Mononuclear cell (primary cell): Measurements from ENCODE around the gene EXOSC9. TPM values are rescaled to one million over a fixed set of nuclear protein-coding genes. Genes with fewer than 3 reads are reported as not detected.

ENCODE experiments used
- H3K27me3 ChIP-seq: 2 replicates; pipeline ENCODE4 v1.6.0; 2011; ENCODE audit warnings: low read length, control low read depth; ENCODE audit not compliant: insufficient read depth
- H3K4me1 ChIP-seq: 2 replicates; pipeline ENCODE4 v1.5.1; 2011; ENCODE audit warnings: mild to moderate bottlenecking, low read length, control low read depth; ENCODE audit not compliant: insufficient read depth
- H3K4me3 ChIP-seq: 2 replicates; pipeline ENCODE4 v1.5.1; 2011; ENCODE audit warnings: mild to moderate bottlenecking, low read length, moderate library complexity
- H3K9me3 ChIP-seq: 2 replicates; pipeline ENCODE4 v1.5.1; 2011; ENCODE audit warnings: low read depth, mild to moderate bottlenecking, control low read depth, low read length
- total RNA-seq: library from RNA; depleted of rRNA; stranded (reverse); fragments of >200 nt; gene quantifications from one replicate; pipeline ENCODE4 v1.2.3, GENCODE V29; 2012

The EXOSC9 gene
- total RNA-seq, 1 donor, result 81.5 TPM

DNA sequence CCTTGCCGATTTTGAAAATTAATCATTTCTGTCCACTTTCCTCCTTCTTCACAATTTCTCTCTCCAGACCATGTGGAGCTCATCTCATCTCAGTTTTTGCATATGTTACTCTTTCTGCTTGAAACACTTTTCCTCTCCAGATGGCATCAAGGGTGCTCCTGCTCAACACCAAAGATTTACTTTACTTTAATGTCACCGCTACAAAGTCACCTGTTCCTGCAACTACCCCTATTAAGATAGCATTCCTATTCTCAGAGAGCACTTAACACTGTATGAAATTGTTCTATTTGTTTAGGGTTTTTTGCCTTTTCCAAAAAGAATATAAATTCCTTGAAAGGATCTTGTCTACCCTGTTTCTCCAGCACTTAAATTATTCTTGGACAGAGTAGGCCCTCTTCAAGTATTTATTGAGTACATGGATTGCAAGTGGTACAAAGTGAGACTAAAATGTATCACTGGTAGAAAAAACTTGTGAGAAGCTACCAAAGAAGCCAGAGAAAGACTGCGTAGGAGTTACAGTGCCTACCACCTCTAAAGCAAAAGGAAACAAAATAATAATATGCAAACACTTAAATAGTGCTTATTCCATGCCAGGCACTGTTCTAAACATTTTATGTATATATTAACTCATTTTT, 1.1 kb upstream of the EXOSC9 start:
- Histone ChIP-seq H3K4me3 (no peak overlapping the region), H3K27me3 (no peaks in the 10 kb centered on the region), H3K4me1 (peaks cover 14% of the 10 kb centered on the region), H3K9me3 (no peaks in the 10 kb centered on the region)

DNA sequence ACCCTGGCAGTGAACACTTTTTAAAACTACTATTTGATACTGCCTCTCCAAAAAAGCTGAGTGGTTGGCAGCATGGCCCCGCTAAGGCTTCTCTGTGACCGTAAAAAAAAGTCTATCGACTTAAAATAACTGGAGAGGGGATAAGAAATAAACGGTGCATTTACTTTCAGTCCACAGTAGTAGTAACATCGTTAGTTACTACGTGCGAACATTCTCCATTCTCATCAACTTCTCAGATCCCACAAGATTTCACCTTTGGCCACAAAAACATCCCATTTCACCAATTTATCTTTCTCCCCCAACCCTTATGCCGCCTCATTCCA, 524 bp upstream of the EXOSC9 start:
- Histone ChIP-seq H3K4me1 (peaks cover 14% of the 10 kb centered on the region), H3K9me3 (no peaks in the 10 kb centered on the region), H3K27me3 (no peaks in the 10 kb centered on the region), H3K4me3 (peak overlapping the region; percentile 89)

DNA sequence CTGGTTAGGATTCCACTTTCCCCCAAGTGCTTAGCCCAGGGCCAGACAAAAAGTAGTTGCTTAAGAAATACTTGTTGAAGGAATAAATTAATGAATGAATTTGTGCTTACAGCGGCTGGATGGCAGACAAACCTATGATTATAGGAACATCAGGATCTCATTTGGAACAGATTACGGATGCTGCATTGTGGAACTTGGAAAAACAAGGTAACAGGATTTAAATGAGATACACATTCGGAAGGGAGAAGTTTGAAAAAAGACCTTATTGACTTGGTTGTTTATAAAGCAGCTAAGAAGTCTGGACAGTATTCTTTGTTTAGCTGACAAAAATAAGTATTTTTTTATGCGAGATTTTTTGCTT, 572 bp downstream of the EXOSC9 start:
- no peaks in the 10 kb centered on the region for H3K27me3 ChIP-seq
- H3K4me3 ChIP-seq, result peak overlapping the region; percentile 89
- H3K9me3 ChIP-seq, result no peaks in the 10 kb centered on the region
- H3K4me1 ChIP-seq, result peaks cover 14% of the 10 kb centered on the region

DNA sequence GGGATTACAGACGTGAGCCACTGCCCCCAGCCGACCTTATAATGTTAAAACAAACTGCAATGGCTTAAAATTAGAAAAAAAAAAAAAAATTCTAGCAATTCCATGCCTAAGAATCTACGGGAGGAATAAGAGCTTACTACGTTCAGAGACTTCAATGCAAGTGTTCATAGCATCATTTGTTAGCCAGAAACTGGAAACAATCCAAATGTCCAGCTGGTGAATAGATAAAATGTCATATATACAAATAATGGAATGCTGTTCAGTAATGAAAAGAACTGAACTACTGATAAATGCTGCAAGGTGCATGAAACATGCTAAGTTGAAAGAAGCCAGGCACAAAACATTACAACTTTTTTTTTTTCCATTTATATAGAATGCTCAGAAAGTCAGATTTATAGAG, 5.3 kb downstream of the EXOSC9 start:
- H3K9me3 ChIP-seq, result no peaks in the 10 kb centered on the region
- no peak overlapping the region for H3K4me3 ChIP-seq
- H3K27me3 ChIP-seq, result no peaks in the 10 kb centered on the region
- peaks cover 6% of the 10 kb centered on the region for H3K4me1 ChIP-seq

DNA sequence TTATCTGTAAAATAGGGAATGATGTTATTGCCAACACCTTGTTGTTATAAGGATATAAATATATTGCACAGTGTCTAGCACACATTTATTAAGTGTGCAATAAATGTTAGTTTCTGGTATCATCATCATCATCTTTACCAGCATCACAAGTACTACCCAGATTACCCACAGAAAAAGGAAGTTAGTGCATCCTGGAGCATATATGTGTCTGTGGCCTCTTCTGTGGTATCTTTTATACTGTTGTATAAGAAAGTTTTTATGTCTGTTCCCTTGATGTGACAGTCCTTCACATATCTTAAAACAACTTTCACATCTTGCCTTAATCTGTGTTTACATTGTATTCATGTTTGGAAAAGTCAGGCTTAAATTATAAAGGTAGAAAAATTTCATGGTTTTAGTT, 10.0 kb downstream of the EXOSC9 start:
- Histone ChIP-seq H3K4me3 (no peak overlapping the region), H3K9me3 (no peaks in the 10 kb centered on the region), H3K4me1 (no peaks in the 10 kb centered on the region), H3K27me3 (no peaks in the 10 kb centered on the region)

DNA sequence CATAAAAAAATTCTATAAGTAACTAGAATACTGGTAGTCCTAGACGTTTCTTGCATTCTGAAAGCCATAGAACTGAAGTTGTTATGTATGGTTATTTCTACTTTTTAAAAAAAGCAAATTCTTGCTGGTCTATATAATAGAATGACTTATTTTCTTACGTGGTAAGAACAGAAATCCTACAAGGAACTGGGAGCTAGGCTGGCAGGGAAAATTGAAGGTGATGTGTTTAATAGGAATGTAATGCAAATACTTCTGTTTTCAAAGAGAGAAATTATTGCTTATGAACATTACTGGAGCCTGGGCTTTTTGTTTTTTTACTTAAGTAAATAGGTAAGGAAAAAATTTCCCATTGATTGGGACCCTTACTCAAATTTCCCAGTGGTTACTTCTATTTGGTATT, 13.6 kb downstream of the EXOSC9 start:
- H3K27me3 ChIP-seq, result no peaks in the 10 kb centered on the region
- H3K4me3 ChIP-seq, result no peak overlapping the region
- no peaks in the 10 kb centered on the region for H3K9me3 ChIP-seq
- no peaks in the 10 kb centered on the region for H3K4me1 ChIP-seq

DNA sequence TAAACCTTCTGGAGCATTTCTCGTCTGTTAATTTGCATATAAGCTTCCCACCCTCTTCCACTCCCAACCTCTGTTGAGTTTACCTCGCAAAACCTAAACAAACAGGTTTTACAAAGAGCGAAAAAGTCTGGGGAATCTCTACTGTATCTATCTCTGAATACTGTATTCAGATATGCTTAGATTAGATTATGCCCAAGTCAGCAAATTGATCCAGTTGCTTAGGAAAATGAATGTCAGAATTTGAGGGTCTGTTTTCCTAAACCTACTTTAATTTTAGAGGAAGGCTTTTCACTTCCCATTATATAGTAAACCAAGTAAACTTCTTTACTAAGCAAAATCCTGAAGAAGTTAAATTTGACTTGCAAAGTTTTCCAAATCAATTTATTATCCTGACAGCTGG, 15.9 kb downstream of the EXOSC9 start:
- no peaks in the 10 kb centered on the region for H3K9me3 ChIP-seq
- no peaks in the 10 kb centered on the region for H3K27me3 ChIP-seq
- H3K4me1 ChIP-seq, result no peaks in the 10 kb centered on the region
- no peak overlapping the region for H3K4me3 ChIP-seq

DNA sequence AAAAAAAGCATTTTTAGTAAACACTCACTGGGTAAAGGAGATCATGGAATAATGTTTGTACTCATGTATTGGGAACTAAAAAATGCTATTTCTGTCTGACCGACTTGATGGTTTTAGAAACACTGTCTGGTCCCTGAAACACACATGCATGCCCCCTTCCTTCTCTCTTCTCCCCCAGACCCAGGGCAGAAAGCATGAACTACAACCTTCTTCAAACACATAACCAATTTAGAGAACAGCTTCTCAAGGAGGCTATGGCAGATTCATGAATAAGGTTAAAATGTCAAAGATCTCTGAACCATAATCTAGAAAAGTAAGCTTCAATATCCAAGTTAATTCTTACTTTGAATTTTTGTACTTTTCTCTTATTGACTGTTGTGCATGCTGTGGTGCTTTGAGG, 16.6 kb downstream of the EXOSC9 start:
- H3K4me3 ChIP-seq, result no peak overlapping the region
- H3K4me1 ChIP-seq, result peaks cover 5% of the 10 kb centered on the region
- H3K27me3 ChIP-seq, result no peaks in the 10 kb centered on the region
- H3K9me3 ChIP-seq, result no peaks in the 10 kb centered on the region

DNA sequence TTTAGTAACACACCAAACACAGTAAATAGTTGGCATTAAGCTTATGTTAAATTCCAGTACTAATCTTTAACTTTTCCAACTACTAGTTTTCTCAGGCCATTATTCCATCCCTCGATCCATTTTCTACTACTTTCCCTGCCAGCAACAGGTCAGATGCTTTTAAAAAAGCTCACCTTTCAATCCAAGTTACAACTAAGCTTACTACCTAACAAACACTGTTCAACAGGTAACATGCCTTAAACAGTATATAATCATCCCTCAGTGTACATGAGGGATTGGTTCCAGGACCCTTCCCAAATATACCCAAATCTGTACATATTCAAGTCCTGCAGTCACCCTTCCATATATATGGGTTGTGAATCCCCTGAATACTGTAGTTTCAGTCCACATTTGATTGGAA, 17.1 kb downstream of the EXOSC9 start:
- H3K27me3 ChIP-seq, result no peaks in the 10 kb centered on the region
- peaks cover 10% of the 10 kb centered on the region for H3K4me1 ChIP-seq
- H3K4me3 ChIP-seq, result no peak overlapping the region
- H3K9me3 ChIP-seq, result no peaks in the 10 kb centered on the region

DNA sequence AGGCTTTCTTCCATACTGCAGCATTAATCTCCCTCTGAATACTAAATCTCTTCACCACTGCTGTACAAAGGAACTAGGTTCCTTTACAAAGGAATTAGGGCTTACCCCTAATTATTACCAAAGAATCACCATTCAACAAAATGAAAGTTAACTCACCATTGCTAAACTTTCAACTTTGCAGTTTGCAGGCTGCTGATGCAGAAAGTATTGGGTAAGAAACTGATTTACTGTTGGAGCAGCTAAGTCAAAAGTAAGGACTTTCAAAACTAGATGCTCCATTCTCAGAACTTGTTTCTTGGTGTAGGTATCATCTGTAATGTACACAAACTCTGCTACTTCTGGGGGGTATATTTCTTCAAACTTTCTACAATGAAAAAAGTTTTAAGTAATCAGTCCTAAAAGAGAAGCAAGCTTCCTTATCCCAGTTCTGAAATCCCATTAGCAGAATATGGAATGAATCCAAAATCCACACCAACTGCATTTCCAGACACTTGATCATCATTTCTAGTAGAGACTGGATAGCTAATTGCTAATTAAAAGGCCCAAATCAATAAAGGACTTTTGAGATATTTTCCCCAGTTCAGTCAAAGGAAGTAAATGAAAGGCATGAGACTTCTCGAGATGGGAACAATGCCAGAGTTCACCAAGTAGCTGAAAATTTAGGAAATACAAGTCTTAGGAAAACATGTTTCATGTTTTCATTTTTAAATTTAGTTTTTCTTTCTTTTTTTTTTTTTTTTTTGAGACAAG, 18.3 kb downstream of the EXOSC9 start:
- H3K4me1 ChIP-seq, result peaks cover 12% of the 10 kb centered on the region
- H3K27me3 ChIP-seq, result no peaks in the 10 kb centered on the region
- no peak overlapping the region for H3K4me3 ChIP-seq
- no peaks in the 10 kb centered on the region for H3K9me3 ChIP-seq

DNA sequence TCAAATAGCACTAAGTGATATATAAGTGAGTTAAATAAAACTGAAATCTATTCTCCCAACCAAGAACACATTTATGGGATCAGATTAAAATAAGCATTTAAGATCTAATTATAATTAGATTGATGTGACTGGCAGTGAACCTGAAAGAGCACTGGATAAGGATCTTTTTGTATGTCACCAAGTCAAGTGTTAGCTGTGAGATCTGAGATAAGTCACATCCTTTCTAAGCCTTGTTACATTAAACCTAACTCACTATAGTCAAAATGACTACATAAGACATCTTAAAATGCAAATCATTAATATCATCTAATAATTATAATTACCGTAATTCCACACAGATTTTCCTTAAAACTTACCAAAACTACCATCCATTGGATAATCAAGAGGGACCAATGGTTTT, 20.9 kb downstream of the EXOSC9 start:
- H3K4me1 ChIP-seq, result peaks cover 12% of the 10 kb centered on the region
- H3K9me3 ChIP-seq, result no peaks in the 10 kb centered on the region
- H3K27me3 ChIP-seq, result no peaks in the 10 kb centered on the region
- no peak overlapping the region for H3K4me3 ChIP-seq

DNA sequence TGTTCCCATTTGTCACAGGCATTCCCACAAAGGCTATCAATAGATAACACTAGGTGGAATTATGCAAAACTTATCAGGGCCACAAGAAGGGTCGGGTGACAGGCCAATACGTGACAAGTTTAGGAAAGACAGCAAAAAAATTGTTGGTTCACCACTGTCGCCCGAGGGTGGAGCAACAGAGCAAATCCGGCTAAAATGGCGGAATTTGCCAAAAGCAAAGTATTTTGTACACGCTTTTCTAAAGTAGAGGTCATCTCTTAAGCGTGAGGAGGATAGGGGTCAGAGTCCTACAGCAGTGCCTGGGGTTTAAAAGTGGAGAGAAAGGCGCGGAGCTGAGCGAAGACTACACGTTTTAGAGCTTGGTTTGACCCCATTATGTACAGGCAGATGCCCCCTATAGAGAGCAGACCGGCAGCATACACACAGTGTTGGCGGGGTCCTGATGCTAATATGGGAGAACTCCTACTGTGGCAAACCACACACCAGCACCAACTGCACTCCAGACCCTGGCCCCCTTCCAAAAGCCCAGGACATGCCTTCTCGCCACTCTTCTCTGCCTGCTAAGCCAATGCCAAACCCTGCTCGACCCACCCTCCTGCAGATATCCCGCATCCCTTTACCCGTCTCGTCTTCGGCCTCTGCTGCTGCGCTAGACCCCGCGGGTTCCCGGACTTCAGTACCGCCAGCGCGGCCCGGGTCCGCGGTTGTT, 21.8 kb downstream of the EXOSC9 start:
- H3K27me3 ChIP-seq, result no peaks in the 10 kb centered on the region
- peaks cover 12% of the 10 kb centered on the region for H3K4me1 ChIP-seq
- no peaks in the 10 kb centered on the region for H3K9me3 ChIP-seq
- peak overlapping the region; percentile 64 for H3K4me3 ChIP-seq

DNA sequence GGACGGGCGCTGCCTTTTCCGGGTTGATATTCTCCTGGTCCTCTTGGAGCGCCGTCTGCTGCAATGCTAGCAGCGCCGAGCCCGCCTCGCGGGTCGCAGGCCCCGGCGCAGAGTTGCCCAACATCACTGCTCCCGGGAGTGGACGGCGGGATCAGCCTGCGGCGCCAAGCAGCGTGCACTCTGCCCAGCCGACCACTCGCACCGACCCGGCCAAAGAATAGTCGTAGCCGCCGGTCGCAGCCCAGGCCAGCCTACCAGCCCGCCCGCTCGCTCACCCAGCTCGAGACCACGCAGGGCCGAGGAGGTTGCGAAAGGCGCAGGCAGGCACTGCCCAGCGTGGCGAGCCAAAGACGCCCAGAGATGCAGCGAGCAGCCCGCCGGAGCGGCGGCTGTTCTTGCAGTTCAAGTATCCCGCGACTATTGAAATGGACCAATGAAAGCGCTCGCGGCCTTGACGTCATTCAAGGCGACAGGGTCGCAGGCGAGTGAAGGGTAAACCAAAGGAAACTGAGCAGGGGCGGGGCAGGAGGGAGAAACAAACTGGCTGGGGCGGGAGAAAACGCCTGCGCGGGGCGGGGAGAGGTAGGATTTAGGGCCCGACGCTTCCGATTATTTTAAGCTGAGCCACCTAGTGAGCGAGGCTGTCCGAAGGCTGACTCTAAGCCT, 22.5 kb downstream of the EXOSC9 start, which contains the start of gene CCNA2:
Gene CCNA2, minus strand, starts transcription at position 379 of the 666 bp plus-strand sequence. Its CDS starts 255 bp downstream, at position 124.
- H3K4me1 ChIP-seq, result peaks cover 12% of the 10 kb centered on the region
- H3K9me3 ChIP-seq, result no peaks in the 10 kb centered on the region
- H3K4me3 ChIP-seq, result peak within 1 kb of the TSS; percentile 64
- no peaks in the 10 kb centered on the region for H3K27me3 ChIP-seq

DNA sequence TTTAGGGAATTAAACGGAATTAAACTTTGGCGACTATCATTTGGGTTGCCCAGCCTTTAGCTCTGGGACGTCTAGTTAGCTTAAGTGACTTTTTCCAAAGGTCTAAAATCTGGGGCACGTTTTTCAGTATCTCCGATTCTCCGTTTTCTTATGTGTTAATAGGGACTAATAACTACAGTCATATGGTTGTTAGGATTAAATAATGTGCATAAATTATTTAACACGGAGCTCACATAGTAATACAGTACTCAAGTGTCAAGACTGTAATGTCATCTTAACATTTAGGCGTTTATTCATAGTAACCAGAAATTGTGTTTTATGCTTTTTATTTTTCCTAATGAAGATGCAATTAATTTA, 23.0 kb downstream of the EXOSC9 start:
- no peaks in the 10 kb centered on the region for H3K27me3 ChIP-seq
- no peaks in the 10 kb centered on the region for H3K9me3 ChIP-seq
- peak overlapping the region; percentile 64 for H3K4me3 ChIP-seq
- H3K4me1 ChIP-seq, result peaks cover 12% of the 10 kb centered on the region

DNA sequence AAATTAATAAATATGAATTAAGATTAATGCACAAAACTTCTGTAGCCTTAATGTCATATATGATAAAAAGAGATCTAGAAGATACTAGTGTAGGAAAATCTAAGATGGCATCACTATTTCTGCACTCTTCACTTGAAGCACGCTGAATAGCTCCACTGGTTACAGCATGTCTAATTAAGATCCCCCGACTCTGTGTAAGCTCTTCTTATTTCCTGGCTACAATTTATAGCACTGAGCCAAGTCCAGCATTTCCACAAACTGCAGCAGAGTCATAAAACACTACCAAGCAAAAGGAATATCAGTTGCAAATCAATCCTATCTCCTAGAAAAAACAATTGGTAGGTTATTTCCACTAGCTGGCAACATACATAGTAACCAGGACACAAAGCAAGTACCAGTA, 23.8 kb downstream of the EXOSC9 start:
- peaks cover 12% of the 10 kb centered on the region for H3K4me1 ChIP-seq
- H3K4me3 ChIP-seq, result no peak overlapping the region
- no peaks in the 10 kb centered on the region for H3K9me3 ChIP-seq
- no peaks in the 10 kb centered on the region for H3K27me3 ChIP-seq
